GM11168 (cell line): Measurements from ENCODE around the gene ING4.

ENCODE experiments used
- in situ Hi-C: fragments of 300-500 bp; cut with MboI; formaldehyde crosslinking; loops from one replicate; pipeline ENCODE4 v1.12.0; 2022; ENCODE audit warnings: low sequenced_read_pairs; ENCODE audit not compliant: unreplicated experiment

Gene ING4

GRCh38 chr12:6688999-6689882 lies 26.3 kb upstream of the ING4 start, which contains the start of gene ZNF384:
TSS of gene ZNF384 (minus strand) at chr12:6689375. CDS start at chr12:6679520, 9,855 bp downstream.
- in situ Hi-C loops: no loop called here

- in situ Hi-C loops: no loop called here
Measured at GRCh38 chr12:6688543-6688998, 25.7 kb upstream of the ING4 start.

GRCh38 chr12:6685814-6686213 lies 22.9 kb upstream of the ING4 start:
- in situ Hi-C loops: no loop called here

GRCh38 chr12:6684609-6685008 lies 21.7 kb upstream of the ING4 start:
- in situ Hi-C loops: no loop called here

- in situ Hi-C loops: no loop called here
Measured at GRCh38 chr12:6676962-6677361, 14.0 kb upstream of the ING4 start.

GRCh38 chr12:6672143-6672542 lies 9.2 kb upstream of the ING4 start:
- in situ Hi-C loops: no loop called here

GRCh38 chr12:6667559-6668210 lies 4.8 kb upstream of the ING4 start:
- in situ Hi-C loops: no loop called here

- in situ Hi-C loops: no loop called here
Measured at GRCh38 chr12:6666211-6666610, 3.3 kb upstream of the ING4 start.

- in situ Hi-C loops: no loop called here
Measured at GRCh38 chr12:6664902-6665301, 2.0 kb upstream of the ING4 start.

GRCh38 chr12:6662602-6662905 lies 365 bp downstream of the ING4 start:
- in situ Hi-C loops: no loop called here

- in situ Hi-C loops: no loop called here
Measured at GRCh38 chr12:6653987-6654386, 8.9 kb downstream of the ING4 start.

- in situ Hi-C loops: no loop called here
Measured at GRCh38 chr12:6653342-6653741, 9.6 kb downstream of the ING4 start.

- in situ Hi-C loops: no loop called here
Measured at GRCh38 chr12:6652391-6652790, 10.5 kb downstream of the ING4 start.

- in situ Hi-C loops: no loop called here
Measured at GRCh38 chr12:6650832-6651231, 12.1 kb downstream of the ING4 start.

- in situ Hi-C loops: no loop called here
Measured at GRCh38 chr12:6647083-6647604, 15.8 kb downstream of the ING4 start, which contains the start of gene ACRBP. TSS of gene ACRBP (minus strand) at chr12:6647432. CDS start at chr12:6647366, 66 bp downstream.

- in situ Hi-C loops: no loop called here
Measured at GRCh38 chr12:6646276-6647082, 16.4 kb downstream of the ING4 start.

GRCh38 chr12:6644903-6645302 lies 18.0 kb downstream of the ING4 start:
- in situ Hi-C loops: no loop called here

- in situ Hi-C loops: no loop called here
Measured at GRCh38 chr12:6644257-6644596, 18.7 kb downstream of the ING4 start.

- in situ Hi-C loops: no loop called here
Measured at GRCh38 chr12:6643569-6644256, 19.2 kb downstream of the ING4 start.

GRCh38 chr12:6641131-6641530 lies 21.8 kb downstream of the ING4 start:
- in situ Hi-C loops: no loop called here
